GM10248 (cell line): ENCODE data around the gene ERRFI1.

Experiments used
- CTCF ChIA-PET: fragments of 300-600 bp; sonication (Branson Sonifier 250); formaldehyde crosslinking; extraction: SDS; loops from one replicate; lab custom pipeline; 2021; ENCODE audit warnings: antibody characterized with exemption; lab: Yijun Ruan, JAX
- POLR2A ChIA-PET: fragments of 350-650 bp; sonication (Branson Sonifier 250); formaldehyde crosslinking; extraction: SDS; loops from one replicate; lab custom pipeline; 2020; ENCODE audit warnings: antibody characterized with exemption; lab: Yijun Ruan, JAX
- DNase-seq: peaks from one replicate; pipeline ENCODE4 v3.0.0; 2012; ENCODE audit errors: extremely low spot score
- CTCF ChIP-seq: IDR thresholded peaks from 2 replicates; pipeline ENCODE4 v1.5.1; 2012; ENCODE audit warnings: mild to moderate bottlenecking, low read depth; ENCODE audit errors: extremely low read depth, missing control alignments, control extremely low read depth

ERRFI1 gene

GRCh38 chr1:8025061-8025670 is 943 bp downstream of the ERRFI1 start:
- ChIA-PET POLR2A (interaction anchor here (0.6 kb wide), 1 partner anchor 50 kb away, joined by 6 read pairs; no protein-coding TSS in a partner anchor), CTCF (interaction anchor here (2.1 to 3.0 kb wide), 2 partner anchors 11 to 289 kb away, joined by 8 to 29 read pairs; no protein-coding TSS in a partner anchor)
- no peak for DNase-seq
- TF ChIP-seq CTCF, result no peak

DNA sequence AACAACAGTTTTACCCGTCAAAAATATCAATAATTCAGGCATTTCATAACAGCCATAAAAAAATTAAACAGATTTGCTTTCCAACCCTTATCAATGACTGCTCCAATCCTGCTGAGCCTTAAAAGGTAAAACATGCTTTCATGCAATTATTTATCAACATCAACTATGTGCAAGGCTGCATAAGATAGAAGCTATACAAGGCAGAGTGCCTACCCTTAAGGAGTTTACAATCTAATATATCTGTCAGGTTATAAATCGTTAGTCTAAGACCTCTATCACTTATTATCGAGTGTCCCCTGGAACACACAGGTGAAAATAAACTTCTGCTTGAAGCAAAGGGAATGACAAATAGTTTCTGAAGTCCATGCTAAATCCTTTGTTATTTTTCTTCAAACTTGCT is 1.8 kb downstream of the ERRFI1 start:
- ChIA-PET CTCF (interaction anchor here (0.7 to 3.0 kb wide), 3 partner anchors 10 to 292 kb away, joined by 3 to 29 read pairs (median 8); no protein-coding TSS in a partner anchor), POLR2A (no interaction called here)
- TF ChIP-seq CTCF, result no peak

GRCh38 chr1:8023995-8024313 is 2.2 kb downstream of the ERRFI1 start:
- no peak for DNase-seq
- ChIA-PET POLR2A (no interaction called here), CTCF (interaction anchor here (0.7 to 3.0 kb wide), 3 partner anchors 9 to 292 kb away, joined by 3 to 29 read pairs (median 8); no protein-coding TSS in a partner anchor)
- TF ChIP-seq CTCF, result no peak

More for the DNA sequence above, 1.8 kb downstream of the ERRFI1 start:
- no peak for DNase-seq

DNA sequence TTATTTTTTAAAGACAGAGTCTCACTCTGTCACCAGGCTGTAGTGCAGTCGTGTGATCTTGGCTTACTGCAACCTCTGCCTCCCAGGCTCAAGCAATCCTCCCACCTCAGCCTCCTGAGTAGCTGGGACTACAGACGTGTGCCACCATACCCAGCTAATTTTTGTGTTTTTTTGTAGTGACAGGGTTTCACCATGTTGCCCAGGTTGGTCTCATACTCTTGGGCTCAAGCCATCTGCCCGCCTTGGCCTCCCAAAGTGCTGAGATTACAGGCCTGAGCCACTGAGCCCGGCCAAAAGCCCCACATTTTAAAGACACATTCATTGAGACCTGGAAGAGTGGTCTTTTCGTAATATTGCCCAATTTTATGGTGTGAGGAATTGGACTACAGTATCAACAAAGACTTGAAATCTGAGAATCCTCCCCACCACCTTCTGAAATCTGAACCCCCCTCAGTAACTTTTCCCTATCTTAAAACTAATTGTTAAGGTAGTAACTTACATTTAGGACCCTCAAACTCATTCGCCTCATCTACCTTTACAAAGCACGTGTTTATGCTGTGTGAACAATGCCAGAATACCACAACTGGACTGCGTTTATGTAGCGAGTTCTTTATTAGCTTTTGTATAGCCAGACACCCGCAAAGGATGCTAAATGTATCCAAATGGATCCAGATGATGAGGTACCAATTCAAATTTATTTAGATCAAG is 2.7 kb downstream of the ERRFI1 start:
- POLR2A ChIA-PET, result no interaction called here
- no peak for DNase-seq
- no peak for TF ChIP-seq CTCF
- CTCF ChIA-PET, result interaction anchor here (0.7 to 3.0 kb wide), 3 partner anchors 9 to 293 kb away, joined by 3 to 29 read pairs (median 8); no protein-coding TSS in a partner anchor

- CTCF ChIA-PET, result interaction anchor here (1.0 to 3.0 kb wide), 2 partner anchors 8 to 292 kb away, joined by 6 to 29 read pairs; no protein-coding TSS in a partner anchor
- POLR2A ChIA-PET, result no interaction called here
- no peak for DNase-seq
- no peak for TF ChIP-seq CTCF
These were observed 3.5 kb downstream of the ERRFI1 start for GRCh38 chr1:8022395-8023286.
